MCF 10A (cell line): ENCODE measurements around the gene CD99. TPM values are rescaled to one million over a fixed set of nuclear protein-coding genes. Genes with fewer than 3 reads are reported as not detected.

Experiments used
- BruUV-seq: library from RNA; stranded (reverse); fragments of 400-500 nt; replicated peaks from 2 replicates; lab custom pipeline; 2021; lab: Mats Ljungman, UMichigan
- CTCF ChIA-PET: fragments of 300-600 bp; sonication (Branson Sonifier 250); formaldehyde crosslinking; extraction: SDS; loops from one replicate; lab custom pipeline; 2021; ENCODE audit warnings: antibody characterized with exemption, inconsistent platforms; lab: Yijun Ruan, JAX
- POLR2A ChIA-PET: fragments of 300-600, 350-650 bp; sonication (Branson Sonifier 250); formaldehyde crosslinking; extraction: SDS; loops from one replicate; lab custom pipeline; 2020; ENCODE audit warnings: antibody characterized with exemption, inconsistent platforms; lab: Yijun Ruan, JAX
- DNase-seq: peaks from one replicate; pipeline ENCODE4 v3.0.0-alpha.2; 2018; ENCODE audit not compliant: unreplicated experiment
- H3K27ac Mint-ChIP-seq: one replicate; pipeline ENCODE4 v1.8.0; 2022; ENCODE audit warnings: mild to moderate bottlenecking, low read depth, mixed read lengths; ENCODE audit not compliant: unreplicated experiment
- H3K27me3 Mint-ChIP-seq: one replicate; pipeline ENCODE4 v1.8.0; 2022; ENCODE audit warnings: mixed read lengths; ENCODE audit not compliant: insufficient read depth, unreplicated experiment
- H3K36me3 Mint-ChIP-seq: one replicate; pipeline ENCODE4 v1.8.0; 2022; ENCODE audit warnings: mild to moderate bottlenecking, moderate library complexity, mixed read lengths; ENCODE audit not compliant: insufficient read depth, unreplicated experiment
- H3K4me1 Mint-ChIP-seq: one replicate; pipeline ENCODE4 v1.8.0; 2022; ENCODE audit warnings: mixed read lengths; ENCODE audit not compliant: insufficient read depth, unreplicated experiment
- H3K4me3 Mint-ChIP-seq: one replicate; pipeline ENCODE4 v1.8.0; 2022; ENCODE audit warnings: mild to moderate bottlenecking, moderate library complexity, mixed read lengths; ENCODE audit not compliant: unreplicated experiment
- H3K9me3 Mint-ChIP-seq: one replicate; pipeline ENCODE4 v1.8.0; 2022; ENCODE audit warnings: mixed read lengths; ENCODE audit not compliant: unreplicated experiment
- intact Hi-C: fragments of 100-400 bp; cut with micrococcal nuclease; formaldehyde crosslinking; loops from 2 replicates; pipeline ENCODE4 v1.14.1; 2022
- total RNA-seq: library from RNA; stranded (reverse); gene quantifications from 2 replicates; pipeline ENCODE4 v1.2.3, GENCODE V29; 2022
- TF ChIP-seq, protein P1 (sequence below): fragments of 200-600 bp; IDR thresholded peaks from one replicate; pipeline ENCODE4 v1.8.0; 2022; ENCODE audit warnings: antibody characterized with exemption, mild to moderate bottlenecking; ENCODE audit not compliant: unreplicated experiment

The CD99 gene
- total RNA-seq, 1 experiment from 2014 or later, result 176 TPM

DNA sequence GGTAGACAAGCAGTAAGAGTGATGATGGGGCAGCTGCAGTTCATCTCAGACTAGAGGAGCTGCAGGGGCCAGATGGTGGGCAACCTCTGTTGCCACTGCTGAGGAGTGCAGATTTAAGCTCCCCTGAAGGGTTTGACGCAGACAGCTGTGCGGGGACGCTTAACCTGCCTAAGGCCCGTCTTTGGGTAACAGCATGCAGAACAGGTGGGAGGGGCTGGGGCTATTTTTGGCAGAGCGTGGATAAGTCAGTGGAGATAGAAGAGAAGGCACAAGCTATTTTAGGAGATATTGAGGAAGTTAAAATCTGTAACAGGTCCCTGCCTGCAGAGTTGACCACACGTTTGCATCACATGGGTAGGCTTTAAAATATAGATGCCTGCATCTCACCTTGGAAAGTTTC is 10.5 kb downstream of the CD99 start:
- no peaks in the 10 kb centered on the region for H3K27me3 Mint-ChIP-seq
- CTCF ChIA-PET, result no interaction called here
- no peak overlapping the region for H3K27ac Mint-ChIP-seq
- no TSS peak for BruUV-seq
- TF ChIP-seq, protein P1, sequence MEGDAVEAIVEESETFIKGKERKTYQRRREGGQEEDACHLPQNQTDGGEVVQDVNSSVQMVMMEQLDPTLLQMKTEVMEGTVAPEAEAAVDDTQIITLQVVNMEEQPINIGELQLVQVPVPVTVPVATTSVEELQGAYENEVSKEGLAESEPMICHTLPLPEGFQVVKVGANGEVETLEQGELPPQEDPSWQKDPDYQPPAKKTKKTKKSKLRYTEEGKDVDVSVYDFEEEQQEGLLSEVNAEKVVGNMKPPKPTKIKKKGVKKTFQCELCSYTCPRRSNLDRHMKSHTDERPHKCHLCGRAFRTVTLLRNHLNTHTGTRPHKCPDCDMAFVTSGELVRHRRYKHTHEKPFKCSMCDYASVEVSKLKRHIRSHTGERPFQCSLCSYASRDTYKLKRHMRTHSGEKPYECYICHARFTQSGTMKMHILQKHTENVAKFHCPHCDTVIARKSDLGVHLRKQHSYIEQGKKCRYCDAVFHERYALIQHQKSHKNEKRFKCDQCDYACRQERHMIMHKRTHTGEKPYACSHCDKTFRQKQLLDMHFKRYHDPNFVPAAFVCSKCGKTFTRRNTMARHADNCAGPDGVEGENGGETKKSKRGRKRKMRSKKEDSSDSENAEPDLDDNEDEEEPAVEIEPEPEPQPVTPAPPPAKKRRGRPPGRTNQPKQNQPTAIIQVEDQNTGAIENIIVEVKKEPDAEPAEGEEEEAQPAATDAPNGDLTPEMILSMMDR, result no peak
- peaks cover 23% of the 10 kb centered on the region for H3K4me1 Mint-ChIP-seq
- DNase-seq, result no peak
- intact Hi-C loops, result no loop called here
- no peak overlapping the region for H3K4me3 Mint-ChIP-seq
- H3K9me3 Mint-ChIP-seq, result peaks cover 11% of the 10 kb centered on the region
- POLR2A ChIA-PET, result no interaction called here
- H3K36me3 Mint-ChIP-seq, result peaks cover 32% of the 10 kb centered on the region

DNA sequence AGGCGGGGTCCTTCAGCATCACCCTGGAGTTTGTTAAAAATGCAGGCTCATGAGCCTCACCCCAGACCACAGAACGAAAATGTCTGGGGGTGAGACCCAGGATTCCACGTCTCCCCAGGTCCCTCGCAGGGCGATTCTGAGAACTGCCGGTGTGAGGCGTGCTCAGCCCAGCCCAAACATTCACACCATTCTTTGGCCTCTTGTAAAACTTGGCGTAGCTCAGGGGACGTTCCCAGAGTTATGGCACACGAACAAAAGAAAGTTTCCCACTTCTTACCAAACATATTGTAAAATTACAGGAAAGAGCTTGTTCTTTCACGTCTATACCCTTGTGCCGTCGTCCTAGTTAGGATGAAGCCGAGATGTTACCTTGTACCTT is 12.9 kb downstream of the CD99 start:
- H3K4me3 Mint-ChIP-seq, result no peak overlapping the region
- intact Hi-C loops, result no loop called here
- H3K36me3 Mint-ChIP-seq, result peaks cover 29% of the 10 kb centered on the region
- H3K27me3 Mint-ChIP-seq, result no peaks in the 10 kb centered on the region
- TF ChIP-seq, protein P1, result no peak
- H3K27ac Mint-ChIP-seq, result peak overlapping the region; percentile 9
- no TSS peak for BruUV-seq
- ChIA-PET POLR2A (no interaction called here), CTCF (no interaction called here)
- peaks cover 11% of the 10 kb centered on the region for H3K9me3 Mint-ChIP-seq
- peaks cover 31% of the 10 kb centered on the region for H3K4me1 Mint-ChIP-seq
- peak; percentile 16 for DNase-seq

DNA sequence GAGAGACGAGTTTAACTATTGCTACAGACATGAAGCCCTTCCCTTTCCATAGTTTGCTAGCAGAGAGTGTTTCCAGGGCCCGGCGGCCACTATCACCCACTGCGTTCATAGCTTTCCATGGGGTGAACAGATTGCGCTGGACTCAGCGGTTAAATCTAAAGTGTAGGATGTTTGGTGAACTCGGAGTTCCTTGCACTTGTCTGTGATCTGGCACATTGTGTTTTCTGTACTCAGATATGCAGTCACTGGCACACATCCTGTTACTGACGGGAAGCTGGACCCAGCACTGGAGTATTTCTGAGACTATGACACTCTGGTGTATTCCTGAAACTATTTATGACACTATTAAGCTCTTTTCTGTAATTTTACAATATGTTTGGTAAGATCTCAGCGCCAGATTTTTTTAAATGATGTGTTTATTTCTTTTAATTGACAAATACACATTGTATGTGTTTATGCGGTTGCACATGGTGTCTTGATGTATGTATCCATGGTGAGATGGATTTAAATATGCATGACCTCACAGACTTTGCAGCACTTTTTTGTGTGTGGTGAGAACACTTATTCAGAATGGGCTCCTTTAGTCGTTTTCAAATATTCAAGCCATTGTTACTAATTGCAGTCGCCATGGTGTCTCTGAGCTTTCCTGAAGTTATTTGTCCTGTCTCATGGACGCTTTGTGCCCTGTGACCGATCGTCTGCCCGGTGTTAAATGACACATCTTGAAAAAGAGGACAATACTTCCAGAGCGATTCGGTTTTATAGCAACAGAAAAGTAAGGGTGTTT is 14.1 kb downstream of the CD99 start:
- Mint-ChIP-seq H3K4me1 (peaks cover 44% of the 10 kb centered on the region), H3K36me3 (peaks cover 17% of the 10 kb centered on the region), H3K4me3 (no peak overlapping the region), H3K9me3 (peaks cover 7% of the 10 kb centered on the region), H3K27ac (no peak overlapping the region), H3K27me3 (no peaks in the 10 kb centered on the region)
- CTCF ChIA-PET, result no interaction called here
- no TSS peak for BruUV-seq
- POLR2A ChIA-PET, result no interaction called here
- DNase-seq, result no peak
- TF ChIP-seq, protein P1, result no peak
- intact Hi-C loops, result no loop called here

DNA sequence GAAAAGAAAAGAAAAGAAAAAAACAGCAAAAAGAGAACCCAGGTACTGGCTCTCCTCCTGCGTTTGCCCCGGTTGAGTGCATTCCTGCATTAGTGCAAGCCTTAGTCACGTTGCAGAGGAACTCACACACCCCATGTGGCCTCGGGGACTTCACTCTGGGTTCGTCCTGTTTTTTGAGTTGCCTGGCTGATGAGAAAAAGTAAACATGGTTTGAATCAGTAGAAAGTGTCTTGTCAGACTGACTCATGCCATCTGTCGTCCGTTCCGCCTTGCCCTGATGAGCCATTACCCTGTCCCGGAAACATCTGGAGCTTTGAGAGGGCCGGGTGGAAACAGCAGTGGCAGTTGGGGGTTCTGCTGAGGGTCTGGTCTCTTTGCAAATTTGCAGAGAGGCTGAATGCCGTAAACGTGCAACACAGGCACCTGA is 16.3 kb downstream of the CD99 start:
- CTCF ChIA-PET, result no interaction called here
- BruUV-seq, result no TSS peak
- Mint-ChIP-seq H3K9me3 (no peaks in the 10 kb centered on the region), H3K4me1 (peaks cover 39% of the 10 kb centered on the region), H3K36me3 (peaks cover 14% of the 10 kb centered on the region), H3K27ac (peak overlapping the region; percentile 95), H3K27me3 (no peaks in the 10 kb centered on the region), H3K4me3 (peak overlapping the region; percentile 63)
- DNase-seq, result peak; percentile 96
- POLR2A ChIA-PET, result no interaction called here
- TF ChIP-seq, protein P1, result no peak
- intact Hi-C loops, result loop anchor here (1.0 kb wide), 1 partner anchor 30 kb away; no protein-coding TSS in a partner anchor
